Measurements from ENCODE around the gene TRRAP. TPM values are rescaled to one million over a fixed set of nuclear protein-coding genes. Genes with fewer than 3 reads are reported as not detected.

TRRAP gene
- total and polyA plus RNA-seq, 2 of the 8 experiments (the other 6 are each of a cell fraction or from before 2014, with no cell fraction given), result 21.7 to 48.6 TPM

DNA sequence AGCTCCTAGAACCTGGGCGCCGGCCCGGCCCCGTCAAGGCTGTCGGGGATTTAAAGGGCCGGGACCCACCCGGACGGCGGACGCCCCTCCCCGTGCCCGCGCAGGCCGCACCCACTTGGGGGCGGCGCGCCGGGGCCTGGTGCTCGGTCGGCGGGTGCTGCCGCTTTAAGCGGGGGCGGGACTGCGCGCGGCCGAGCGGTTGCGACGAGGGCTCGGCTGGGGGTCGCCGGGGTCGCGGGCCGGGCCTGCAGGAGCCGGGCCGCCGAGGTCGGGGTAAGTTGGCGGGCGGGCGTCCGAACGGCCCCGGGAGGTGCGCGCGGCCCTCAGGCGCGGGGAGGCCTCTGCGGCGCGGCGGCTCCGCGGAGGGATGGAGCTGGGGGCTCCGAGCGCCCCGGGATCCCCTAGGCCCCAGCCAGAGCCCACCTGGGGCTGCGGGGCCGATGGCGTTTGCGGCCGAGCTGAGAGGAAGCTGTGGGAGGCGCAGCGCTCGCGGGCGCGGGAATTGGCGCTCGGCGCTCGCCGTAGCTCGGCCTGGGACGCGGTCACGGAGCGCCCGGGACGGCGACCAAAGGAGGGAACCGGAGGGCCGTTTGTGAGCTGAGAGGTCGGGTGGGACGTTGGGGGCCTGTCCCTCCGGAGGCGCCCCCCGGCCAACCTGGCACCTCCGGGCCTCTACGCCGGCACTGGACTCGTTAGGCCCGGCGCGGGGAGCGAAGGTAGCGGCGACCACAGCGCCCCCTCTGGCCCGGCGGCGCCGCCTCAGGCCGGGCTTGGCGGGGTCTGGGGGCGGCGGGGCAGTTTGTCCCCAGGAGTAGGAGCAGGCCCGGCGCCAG lies at the start of gene TRRAP (continued):
- TF ChIP-seq JUND (IDR thresholded peaks at IDR 0.05; ENCODE audit: low read length), result 0 out of 2 replicates have a peak, but pooled peaks have one; percentile 45
- peak; percentile 87; the same call in 1 of the 2 replicates for TF ChIP-seq RBBP5 (IDR thresholded peaks at IDR 0.05; ENCODE audit: borderline replicate concordance, low read depth, low read length)

Data from H1 (cell line).